ENCODE data around the gene CRYBG2.

Gene CRYBG2

GRCh38 chr1:26289158-26290059, 64.5 kb downstream of the CRYBG2 start:
- TF ChIP-seq, protein P1, sequence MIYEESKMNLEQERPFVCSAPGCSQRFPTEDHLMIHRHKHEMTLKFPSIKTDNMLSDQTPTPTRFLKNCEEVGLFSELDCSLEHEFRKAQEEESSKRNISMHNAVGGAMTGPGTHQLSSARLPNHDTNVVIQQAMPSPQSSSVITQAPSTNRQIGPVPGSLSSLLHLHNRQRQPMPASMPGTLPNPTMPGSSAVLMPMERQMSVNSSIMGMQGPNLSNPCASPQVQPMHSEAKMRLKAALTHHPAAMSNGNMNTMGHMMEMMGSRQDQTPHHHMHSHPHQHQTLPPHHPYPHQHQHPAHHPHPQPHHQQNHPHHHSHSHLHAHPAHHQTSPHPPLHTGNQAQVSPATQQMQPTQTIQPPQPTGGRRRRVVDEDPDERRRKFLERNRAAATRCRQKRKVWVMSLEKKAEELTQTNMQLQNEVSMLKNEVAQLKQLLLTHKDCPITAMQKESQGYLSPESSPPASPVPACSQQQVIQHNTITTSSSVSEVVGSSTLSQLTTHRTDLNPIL (CRISPR knock-in tag; IDR thresholded peaks at IDR 0.05; ENCODE audit: low read depth): no peak
- TF ChIP-seq BACH2 (CRISPR knock-in tag; IDR thresholded peaks at IDR 0.05; ENCODE audit: borderline replicate concordance) (no peak), TCF4 (CRISPR knock-in tag; IDR thresholded peaks at IDR 0.05; ENCODE audit: borderline replicate concordance) (no peak), ZC3H10 (CRISPR knock-in tag; IDR thresholded peaks at IDR 0.05) (no peak), POU6F1 (CRISPR knock-in tag; IDR thresholded peaks at IDR 0.05; ENCODE audit: borderline replicate concordance, low read depth) (no peak), PATZ1 (CRISPR knock-in tag; IDR thresholded peaks at IDR 0.05; ENCODE audit: borderline replicate concordance) (no peak), ZFP30 (CRISPR knock-in tag; IDR thresholded peaks at IDR 0.05) (no peak), PPARA (CRISPR knock-in tag; IDR thresholded peaks at IDR 0.05; ENCODE audit: borderline replicate concordance) (no peak), TOX (CRISPR knock-in tag; IDR thresholded peaks at IDR 0.05; ENCODE audit: borderline replicate concordance) (no peak), SNAI2 (CRISPR knock-in tag; IDR thresholded peaks at IDR 0.05) (no peak), RARB (CRISPR knock-in tag; IDR thresholded peaks at IDR 0.05) (no peak), ZNF8 (CRISPR knock-in tag; IDR thresholded peaks at IDR 0.05) (no peak), ISL1 (CRISPR knock-in tag; IDR thresholded peaks at IDR 0.05) (no peak), ESRRG (CRISPR knock-in tag; IDR thresholded peaks at IDR 0.05) (no peak), ARNTL (CRISPR knock-in tag; IDR thresholded peaks at IDR 0.05; ENCODE audit: borderline replicate concordance, low read depth) (no peak), ZNF565 (CRISPR knock-in tag; conservative IDR thresholded peaks at IDR 0.05; ENCODE audit: low read depth) (no peak), OSR1 (CRISPR knock-in tag; IDR thresholded peaks at IDR 0.05) (no peak), ZFP3 (CRISPR knock-in tag; IDR thresholded peaks at IDR 0.05) (no peak)
- TF ChIP-seq, protein P2, sequence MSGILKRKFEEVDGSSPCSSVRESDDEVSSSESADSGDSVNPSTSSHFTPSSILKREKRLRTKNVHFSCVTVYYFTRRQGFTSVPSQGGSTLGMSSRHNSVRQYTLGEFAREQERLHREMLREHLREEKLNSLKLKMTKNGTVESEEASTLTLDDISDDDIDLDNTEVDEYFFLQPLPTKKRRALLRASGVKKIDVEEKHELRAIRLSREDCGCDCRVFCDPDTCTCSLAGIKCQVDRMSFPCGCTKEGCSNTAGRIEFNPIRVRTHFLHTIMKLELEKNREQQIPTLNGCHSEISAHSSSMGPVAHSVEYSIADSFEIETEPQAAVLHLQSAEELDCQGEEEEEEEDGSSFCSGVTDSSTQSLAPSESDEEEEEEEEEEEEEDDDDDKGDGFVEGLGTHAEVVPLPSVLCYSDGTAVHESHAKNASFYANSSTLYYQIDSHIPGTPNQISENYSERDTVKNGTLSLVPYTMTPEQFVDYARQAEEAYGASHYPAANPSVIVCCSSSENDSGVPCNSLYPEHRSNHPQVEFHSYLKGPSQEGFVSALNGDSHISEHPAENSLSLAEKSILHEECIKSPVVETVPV (CRISPR knock-in tag; IDR thresholded peaks at IDR 0.05): no peak
- ATAC-seq: no peak

- TF ChIP-seq PPARA (CRISPR knock-in tag; IDR thresholded peaks at IDR 0.05; ENCODE audit: borderline replicate concordance): no peak
- TF ChIP-seq, protein P3, sequence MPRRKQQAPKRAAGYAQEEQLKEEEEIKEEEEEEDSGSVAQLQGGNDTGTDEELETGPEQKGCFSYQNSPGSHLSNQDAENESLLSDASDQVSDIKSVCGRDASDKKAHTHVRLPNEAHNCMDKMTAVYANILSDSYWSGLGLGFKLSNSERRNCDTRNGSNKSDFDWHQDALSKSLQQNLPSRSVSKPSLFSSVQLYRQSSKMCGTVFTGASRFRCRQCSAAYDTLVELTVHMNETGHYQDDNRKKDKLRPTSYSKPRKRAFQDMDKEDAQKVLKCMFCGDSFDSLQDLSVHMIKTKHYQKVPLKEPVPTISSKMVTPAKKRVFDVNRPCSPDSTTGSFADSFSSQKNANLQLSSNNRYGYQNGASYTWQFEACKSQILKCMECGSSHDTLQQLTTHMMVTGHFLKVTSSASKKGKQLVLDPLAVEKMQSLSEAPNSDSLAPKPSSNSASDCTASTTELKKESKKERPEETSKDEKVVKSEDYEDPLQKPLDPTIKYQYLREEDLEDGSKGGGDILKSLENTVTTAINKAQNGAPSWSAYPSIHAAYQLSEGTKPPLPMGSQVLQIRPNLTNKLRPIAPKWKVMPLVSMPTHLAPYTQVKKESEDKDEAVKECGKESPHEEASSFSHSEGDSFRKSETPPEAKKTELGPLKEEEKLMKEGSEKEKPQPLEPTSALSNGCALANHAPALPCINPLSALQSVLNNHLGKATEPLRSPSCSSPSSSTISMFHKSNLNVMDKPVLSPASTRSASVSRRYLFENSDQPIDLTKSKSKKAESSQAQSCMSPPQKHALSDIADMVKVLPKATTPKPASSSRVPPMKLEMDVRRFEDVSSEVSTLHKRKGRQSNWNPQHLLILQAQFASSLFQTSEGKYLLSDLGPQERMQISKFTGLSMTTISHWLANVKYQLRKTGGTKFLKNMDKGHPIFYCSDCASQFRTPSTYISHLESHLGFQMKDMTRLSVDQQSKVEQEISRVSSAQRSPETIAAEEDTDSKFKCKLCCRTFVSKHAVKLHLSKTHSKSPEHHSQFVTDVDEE (CRISPR knock-in tag; IDR thresholded peaks at IDR 0.05): no peak
- TF ChIP-seq TOX (CRISPR knock-in tag; IDR thresholded peaks at IDR 0.05; ENCODE audit: borderline replicate concordance): no peak
- TF ChIP-seq ESRRG (CRISPR knock-in tag; IDR thresholded peaks at IDR 0.05): no peak
- TF ChIP-seq ZNF8 (CRISPR knock-in tag; IDR thresholded peaks at IDR 0.05): no peak
- TF ChIP-seq ZC3H10 (CRISPR knock-in tag; IDR thresholded peaks at IDR 0.05): no peak
- no peak for TF ChIP-seq OSR1 (CRISPR knock-in tag; IDR thresholded peaks at IDR 0.05)
- no peak for TF ChIP-seq PATZ1 (CRISPR knock-in tag; IDR thresholded peaks at IDR 0.05; ENCODE audit: borderline replicate concordance)
- no peak for TF ChIP-seq ZFP30 (CRISPR knock-in tag; IDR thresholded peaks at IDR 0.05)
- no peak for TF ChIP-seq ZNF565 (CRISPR knock-in tag; conservative IDR thresholded peaks at IDR 0.05; ENCODE audit: low read depth)
- TF ChIP-seq BACH2 (CRISPR knock-in tag; IDR thresholded peaks at IDR 0.05; ENCODE audit: borderline replicate concordance): no peak
- no peak for TF ChIP-seq ZNF70 (CRISPR knock-in tag; IDR thresholded peaks at IDR 0.05)
- ATAC-seq: no peak
These were observed 65.5 kb downstream of the CRYBG2 start for GRCh38 chr1:26288311-26288941.

All from SK-N-SH treated with all-trans-retinoic acid at 6 μM for 48 hours (cell line).